Activated CD4-positive, alpha-beta T cell treated with anti-CD3 and anti-CD28 coated beads, Interleukin-2, amount 50 U/mL, for 4 hours (primary cell): ENCODE data around the gene WFIKKN1.

Experiments used
- DNase-seq, 2 experiments: peaks; one replicate each; pipeline ENCODE4 v3.0.0-alpha.2; 2020

Gene WFIKKN1

GRCh38 chr16:675884-676564 lies 45.2 kb downstream of the WFIKKN1 start:
- DNase-seq, result no peak

DNA sequence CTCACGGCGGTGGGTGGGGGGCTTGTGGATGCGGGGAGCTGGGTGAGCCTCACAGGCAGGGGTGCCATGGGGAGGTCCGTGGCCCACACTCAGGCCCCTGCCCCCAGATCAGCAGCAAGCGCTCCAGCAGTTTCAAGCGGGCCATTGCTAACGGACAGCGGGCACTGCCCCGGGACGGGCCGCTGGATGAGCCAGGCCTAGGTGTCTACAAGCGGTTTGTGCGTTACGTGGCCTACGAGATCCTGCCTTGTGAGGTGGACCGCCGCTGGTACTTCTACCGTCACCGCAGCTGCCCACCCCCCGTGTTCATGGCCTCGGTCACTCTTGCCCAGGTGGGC lies 45.7 kb downstream of the WFIKKN1 start:
- DNase-seq, result no peak

DNA sequence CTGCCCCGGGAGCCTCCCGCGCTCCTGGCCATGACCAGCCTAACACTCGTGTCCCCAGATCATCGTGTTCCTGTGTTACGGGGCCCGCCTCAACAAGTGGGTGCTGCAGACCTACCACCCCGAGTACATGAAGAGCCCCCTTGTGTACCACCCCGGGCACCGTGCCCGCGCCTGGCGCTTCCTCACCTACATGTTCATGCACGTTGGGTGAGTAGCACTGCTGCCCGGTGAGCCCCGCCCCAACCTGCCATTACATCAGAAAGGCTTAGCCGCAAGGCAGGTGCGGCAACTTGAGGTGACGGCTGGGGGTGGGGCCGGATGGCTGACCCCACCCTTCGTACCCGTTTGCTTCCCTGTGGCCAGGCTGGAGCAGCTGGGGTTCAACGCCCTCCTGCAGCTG lies 46.1 kb downstream of the WFIKKN1 start:
- peak in 1 of 2 experiments; percentile 28 for DNase-seq

- DNase-seq, result no peak
Observed at GRCh38 chr16:677316-678190, 46.8 kb downstream of the WFIKKN1 start.

DNA sequence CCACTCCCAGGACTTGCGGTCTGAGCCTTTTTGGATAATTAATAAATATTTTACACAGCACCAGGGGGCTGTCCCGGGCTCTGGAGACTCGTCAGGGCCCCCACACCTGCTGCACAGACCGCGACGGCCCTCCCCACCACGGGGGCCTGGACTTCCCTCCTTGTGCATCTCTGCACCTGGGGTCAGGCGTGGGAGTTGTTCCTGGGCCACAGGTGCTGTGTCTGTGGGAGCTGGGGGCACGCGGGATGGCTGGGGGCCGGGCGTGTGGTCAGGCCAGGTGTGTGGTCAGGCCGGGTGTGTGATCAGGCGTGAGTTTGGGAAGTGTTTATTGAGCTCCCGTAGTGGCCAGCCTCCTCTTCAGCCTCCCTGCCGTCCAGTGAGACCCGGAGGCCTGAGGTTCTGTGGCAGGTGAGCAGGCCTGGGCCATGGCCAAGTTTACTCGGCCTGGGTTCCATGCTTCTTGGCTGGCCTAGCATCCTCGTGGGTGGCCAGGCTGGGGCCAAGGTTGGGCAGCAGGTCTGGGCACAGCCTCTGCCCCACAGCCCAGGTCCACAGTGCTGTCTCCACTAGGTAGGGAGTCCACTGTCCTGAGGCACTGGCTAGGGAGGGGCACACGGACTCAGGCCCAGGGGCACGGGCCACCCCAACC lies 47.5 kb downstream of the WFIKKN1 start:
- no peak for DNase-seq

GRCh38 chr16:678858-679813 lies 48.4 kb downstream of the WFIKKN1 start:
- peak in 1 of 2 experiments; percentile 39 for DNase-seq

GRCh38 chr16:679814-680624 lies 49.2 kb downstream of the WFIKKN1 start, which contains the start of gene STUB1:
TSS of gene STUB1 (plus strand) at chr16:680410. CDS start at chr16:680526, 116 bp downstream.
- peak; percentile 88 to 90 for DNase-seq

DNA sequence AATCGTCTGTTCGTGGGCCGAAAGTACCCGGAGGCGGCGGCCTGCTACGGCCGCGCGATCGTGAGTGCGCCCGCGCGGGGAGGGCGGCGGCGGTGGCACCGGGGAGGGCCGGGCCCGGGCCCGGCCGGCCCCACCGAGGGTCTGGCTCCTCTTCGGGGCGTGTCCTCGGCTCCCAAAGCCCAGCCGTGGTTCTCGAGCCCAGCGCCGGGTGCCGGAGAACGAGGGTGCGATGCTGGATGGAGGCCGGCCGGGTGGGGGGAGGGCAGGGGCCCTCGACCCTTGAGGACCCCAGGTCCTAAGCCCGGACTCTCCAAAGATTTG lies 49.8 kb downstream of the WFIKKN1 start:
- no peak for DNase-seq

DNA sequence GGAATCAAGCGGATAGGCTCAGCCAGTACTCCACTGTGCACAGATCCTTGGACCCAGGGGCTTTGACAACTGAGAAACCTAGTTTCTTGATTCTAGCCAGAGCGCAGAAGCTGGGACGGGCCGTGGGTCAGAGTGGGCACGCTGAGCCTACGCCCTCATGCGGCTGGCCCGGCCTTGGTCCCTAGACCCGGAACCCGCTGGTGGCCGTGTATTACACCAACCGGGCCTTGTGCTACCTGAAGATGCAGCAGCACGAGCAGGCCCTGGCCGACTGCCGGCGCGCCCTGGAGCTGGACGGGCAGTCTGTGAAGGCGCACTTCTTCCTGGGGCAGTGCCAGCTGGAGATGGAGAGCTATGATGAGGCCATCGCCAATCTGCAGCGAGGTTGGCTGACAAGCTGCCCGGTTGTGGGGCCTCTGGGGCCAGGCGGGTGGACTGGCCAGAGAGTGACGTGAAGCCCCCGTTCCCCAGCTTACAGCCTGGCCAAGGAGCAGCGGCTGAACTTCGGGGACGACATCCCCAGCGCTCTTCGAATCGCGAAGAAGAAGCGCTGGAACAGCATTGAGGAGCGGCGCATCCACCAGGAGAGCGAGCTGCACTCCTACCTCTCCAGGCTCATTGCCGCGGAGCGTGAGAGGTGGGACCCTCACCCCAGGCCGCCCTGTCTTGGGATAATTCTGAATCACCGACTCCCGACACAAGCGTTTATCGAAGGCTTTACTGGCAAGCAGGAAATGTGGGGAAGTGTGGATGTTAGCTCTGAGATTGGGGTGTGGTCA lies 50.4 kb downstream of the WFIKKN1 start:
- no peak for DNase-seq

- DNase-seq, result no peak
Observed at GRCh38 chr16:681746-682427, 51.1 kb downstream of the WFIKKN1 start.

DNA sequence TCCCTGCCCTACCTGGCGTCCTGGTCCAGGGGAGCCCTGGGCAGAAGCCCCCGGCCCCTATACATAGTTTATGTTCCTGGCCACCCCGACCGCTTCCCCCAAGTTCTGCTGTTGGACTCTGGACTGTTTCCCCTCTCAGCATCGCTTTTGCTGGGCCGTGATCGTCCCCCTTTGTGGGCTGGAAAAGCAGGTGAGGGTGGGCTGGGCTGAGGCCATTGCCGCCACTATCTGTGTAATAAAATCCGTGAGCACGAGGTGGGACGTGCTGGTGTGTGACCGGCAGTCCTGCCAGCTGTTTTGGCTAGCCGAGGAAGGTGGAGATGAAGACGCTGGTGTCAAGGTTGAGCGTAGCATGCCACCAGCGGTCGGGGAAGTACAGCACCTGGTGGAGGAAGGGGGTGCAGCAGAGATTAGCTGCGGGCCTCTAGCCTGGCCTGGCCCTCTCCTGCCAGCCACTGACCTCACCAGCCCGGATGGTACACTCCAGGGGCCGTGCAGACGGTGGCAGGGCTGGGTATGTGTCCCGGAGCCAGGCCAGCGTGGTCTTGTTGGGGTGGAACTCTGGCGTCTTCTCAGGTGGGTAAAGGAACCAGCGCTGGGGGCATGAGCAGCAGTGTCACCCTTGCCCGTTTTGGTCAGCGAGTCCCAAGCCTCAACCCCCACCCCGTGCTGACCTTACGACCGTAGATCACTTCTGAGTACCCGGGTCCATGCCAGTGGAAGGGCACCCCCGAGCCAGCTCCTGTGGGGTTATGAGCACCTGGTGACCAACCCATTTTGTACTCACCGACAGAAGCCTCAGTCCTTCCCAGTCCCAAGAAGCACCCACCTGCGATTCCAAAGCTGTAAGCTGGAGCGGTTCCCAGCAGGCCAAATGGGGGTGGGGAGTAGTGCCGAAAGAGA lies 52.0 kb downstream of the WFIKKN1 start:
- DNase-seq, result no peak

DNA sequence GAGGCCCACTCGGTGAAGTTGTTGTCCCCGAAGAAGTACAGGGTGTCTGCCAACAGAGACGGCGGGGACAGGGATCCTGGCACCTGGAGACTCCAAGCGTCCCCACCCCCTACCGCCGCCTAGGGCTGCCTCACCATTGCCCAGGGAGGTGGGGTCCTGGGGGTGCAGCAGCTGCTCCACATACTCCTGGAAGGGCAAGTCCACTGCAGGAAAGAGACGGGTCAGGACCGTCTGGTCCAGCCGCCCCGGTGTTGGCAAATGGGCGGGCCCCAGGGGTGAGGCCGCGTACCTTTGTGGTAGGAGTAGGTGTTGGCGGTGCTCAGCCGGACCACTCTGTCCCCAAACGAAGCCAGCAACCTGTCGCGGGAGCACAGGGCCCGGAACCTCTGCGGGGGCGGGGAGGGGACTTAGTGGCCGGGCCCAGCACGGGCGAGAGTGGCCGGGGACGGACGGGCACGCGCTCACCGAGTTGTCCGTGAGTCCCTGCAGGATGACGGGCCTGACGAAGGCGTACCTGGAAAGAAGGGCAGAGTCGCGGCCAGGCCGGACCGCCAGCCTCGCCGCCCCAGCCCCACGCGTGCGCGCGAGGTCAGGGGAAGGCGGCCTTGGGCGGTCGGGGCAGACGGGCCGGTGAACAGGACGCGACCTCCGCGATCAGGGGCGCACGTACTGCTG lies 52.7 kb downstream of the WFIKKN1 start:
- no peak for DNase-seq
